Neural cell (in vitro differentiated cells): Measurements from ENCODE around the gene SKIC2.
"Not testable (repeated sequence)": the region's sequence is repeated elsewhere in the genome, so short reads cannot be mapped to it uniquely, and the experiment has no call there.

Experiments used
- CTCF ChIP-seq: fragments of 450-650 bp; IDR thresholded peaks from 2 replicates; pipeline ENCODE4 v1.5.1; 2014; ENCODE audit warnings: antibody characterized with exemption, mild to moderate bottlenecking, moderate library complexity; ENCODE audit not compliant: poor library complexity, severe bottlenecking
- SMC3 ChIP-seq: fragments of 450-650 bp; conservative IDR thresholded peaks from 2 replicates; pipeline ENCODE4 v1.6.1; 2014; ENCODE audit warnings: antibody characterized with exemption, mild to moderate bottlenecking, moderate library complexity; ENCODE audit not compliant: poor library complexity

DNA sequence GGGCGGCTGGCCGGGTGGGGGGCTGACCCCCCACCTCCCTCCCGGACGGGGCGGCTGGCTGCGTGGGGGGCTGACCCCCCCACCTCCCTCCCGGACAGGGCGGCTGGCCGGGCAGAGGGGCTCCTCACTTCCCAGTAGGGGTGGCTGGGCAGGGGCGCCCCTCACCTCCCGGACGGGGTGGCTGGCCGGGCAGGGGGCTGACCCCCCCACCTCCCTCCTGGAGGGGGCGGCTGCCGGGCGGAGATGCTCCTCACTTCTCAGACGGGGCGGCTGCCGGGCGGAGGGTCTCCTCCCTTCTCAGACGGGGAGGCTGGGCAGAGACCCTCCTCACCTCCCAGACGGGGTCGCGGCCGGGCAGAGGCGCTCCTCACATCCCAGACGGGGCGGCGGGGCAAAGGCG is 17.1 kb downstream of the SKIC2 start:
- TF ChIP-seq CTCF, SMC3: not testable (repeated sequence)
